IPS-18a (cell line): ENCODE data around the gene AKAP1.

Source experiments
- H3K27ac ChIP-seq: one replicate; pipeline ENCODE4 v1.5.1; 2013; ENCODE audit warnings: low read length
- H3K27me3 ChIP-seq: one replicate; pipeline ENCODE4 v1.6.1; 2013; ENCODE audit warnings: mild to moderate bottlenecking, low read length; ENCODE audit not compliant: control insufficient read depth, insufficient read depth
- H3K36me3 ChIP-seq: one replicate; pipeline ENCODE4 v1.6.1; 2013; ENCODE audit warnings: low read depth, low read length; ENCODE audit not compliant: control insufficient read depth
- H3K4me1 ChIP-seq: one replicate; pipeline ENCODE4 v1.6.1; 2013; ENCODE audit warnings: low read depth, low read length; ENCODE audit not compliant: control insufficient read depth
- H3K4me3 ChIP-seq: one replicate; pipeline ENCODE4 v1.5.1; 2013; ENCODE audit warnings: low read length
- H3K9ac ChIP-seq: one replicate; pipeline ENCODE4 v1.6.1; 2013; ENCODE audit warnings: mild to moderate bottlenecking, low read length, moderate library complexity
- H3K9me3 ChIP-seq: one replicate; pipeline ENCODE4 v1.6.1; 2013; ENCODE audit warnings: low read depth, low read length; ENCODE audit not compliant: control insufficient read depth

The AKAP1 gene

DNA sequence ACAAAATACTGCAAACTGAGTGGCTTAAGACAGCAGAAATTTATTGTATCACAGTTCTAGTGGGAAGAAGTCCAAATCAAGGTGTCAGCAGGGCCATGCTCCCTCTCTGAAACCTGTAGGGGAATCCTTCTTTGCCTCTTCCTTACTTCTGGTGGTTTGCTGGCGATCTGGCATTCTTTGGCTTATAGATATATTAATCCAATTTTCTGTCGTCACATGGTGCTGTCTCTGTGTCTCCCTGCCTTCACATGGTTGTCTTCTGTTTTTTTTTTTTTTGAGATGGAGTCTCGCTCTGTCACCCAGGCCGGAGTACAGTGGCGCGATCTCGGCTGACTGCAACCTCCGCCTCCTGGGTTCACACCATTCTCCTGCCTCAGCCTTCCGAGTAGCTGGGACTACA, 6.8 kb upstream of the AKAP1 start:
- H3K27ac ChIP-seq = no peak overlapping the region
- H3K4me3 ChIP-seq = no peak overlapping the region
- peaks cover 10% of the 10 kb centered on the region for H3K4me1 ChIP-seq
- no peak overlapping the region for H3K9ac ChIP-seq
- no peaks in the 10 kb centered on the region for H3K27me3 ChIP-seq
- H3K9me3 ChIP-seq = no peaks in the 10 kb centered on the region
- no peaks in the 10 kb centered on the region for H3K36me3 ChIP-seq

DNA sequence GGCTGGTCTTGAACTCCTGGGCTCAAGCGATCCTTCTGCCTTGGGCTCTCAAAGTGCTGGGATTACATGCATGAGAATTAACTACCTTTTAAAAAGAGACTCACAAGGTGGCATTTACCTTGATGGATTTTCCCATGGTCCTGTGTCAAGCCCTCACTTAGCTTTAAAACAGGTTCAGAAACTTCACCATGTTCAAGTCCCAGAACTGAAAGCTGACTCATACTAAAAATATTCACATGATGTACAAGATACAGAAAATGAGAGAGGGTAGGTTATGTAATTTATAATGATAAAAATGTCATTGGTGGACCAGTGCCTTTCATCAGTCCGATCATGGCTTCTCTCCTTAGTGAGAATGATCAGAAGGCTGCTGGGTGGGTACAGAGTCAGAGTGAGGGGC, 4.3 kb upstream of the AKAP1 start:
- Histone ChIP-seq H3K4me3 (no peak overlapping the region), H3K9ac (no peak overlapping the region), H3K27ac (no peak overlapping the region), H3K36me3 (no peaks in the 10 kb centered on the region), H3K4me1 (peaks cover 10% of the 10 kb centered on the region), H3K27me3 (no peaks in the 10 kb centered on the region), H3K9me3 (no peaks in the 10 kb centered on the region)

DNA sequence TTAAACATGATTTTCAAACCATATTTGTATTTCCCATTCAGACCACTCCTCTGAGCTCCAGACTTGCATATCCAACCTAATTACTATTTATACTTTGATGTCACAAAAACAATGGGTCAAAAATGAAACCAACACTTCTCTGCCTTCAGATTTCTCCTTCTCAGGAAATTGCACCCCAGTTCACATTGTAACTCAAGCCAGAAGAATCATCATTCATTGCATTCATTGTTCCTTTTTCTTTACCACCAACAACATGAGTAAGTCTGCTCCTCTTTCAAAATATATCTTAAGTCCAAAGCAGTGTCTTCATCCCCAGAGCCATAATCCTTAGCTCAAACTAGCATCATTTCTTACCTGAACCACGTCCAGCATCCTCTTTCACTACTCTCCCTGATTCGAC, 2.6 kb upstream of the AKAP1 start:
- Histone ChIP-seq H3K27ac (no peak overlapping the region), H3K27me3 (peaks cover 11% of the 10 kb centered on the region), H3K9me3 (no peaks in the 10 kb centered on the region), H3K4me3 (no peak overlapping the region), H3K36me3 (no peaks in the 10 kb centered on the region), H3K4me1 (peaks cover 19% of the 10 kb centered on the region), H3K9ac (no peak overlapping the region)

DNA sequence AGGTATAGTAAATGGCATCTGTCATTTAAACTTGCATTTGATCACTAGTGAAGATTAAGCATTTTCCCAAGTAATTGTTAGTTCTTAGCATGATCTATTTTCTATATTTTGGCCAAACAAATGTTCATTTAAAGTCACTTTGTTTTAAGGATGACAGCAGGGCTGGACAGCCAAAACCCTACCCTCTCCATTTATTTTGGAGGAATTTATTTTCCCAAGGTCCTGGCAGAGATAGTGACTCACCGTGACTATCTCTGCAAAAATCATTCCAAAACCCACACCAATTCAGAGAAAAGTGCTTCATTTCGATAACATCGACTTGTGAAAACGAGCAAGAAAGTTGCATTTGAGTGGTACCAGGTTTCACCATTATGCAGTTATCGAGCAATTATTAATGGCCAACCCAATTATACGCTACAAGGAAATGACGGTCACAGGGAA, 665 bp upstream of the AKAP1 start:
- no peaks in the 10 kb centered on the region for H3K9me3 ChIP-seq
- peaks cover 26% of the 10 kb centered on the region for H3K4me1 ChIP-seq
- peak overlapping the region; percentile 93 for H3K27ac ChIP-seq
- H3K4me3 ChIP-seq = peak overlapping the region; percentile 98
- peaks cover 11% of the 10 kb centered on the region for H3K27me3 ChIP-seq
- H3K36me3 ChIP-seq = no peaks in the 10 kb centered on the region
- H3K9ac ChIP-seq = peak overlapping the region; percentile 97

DNA sequence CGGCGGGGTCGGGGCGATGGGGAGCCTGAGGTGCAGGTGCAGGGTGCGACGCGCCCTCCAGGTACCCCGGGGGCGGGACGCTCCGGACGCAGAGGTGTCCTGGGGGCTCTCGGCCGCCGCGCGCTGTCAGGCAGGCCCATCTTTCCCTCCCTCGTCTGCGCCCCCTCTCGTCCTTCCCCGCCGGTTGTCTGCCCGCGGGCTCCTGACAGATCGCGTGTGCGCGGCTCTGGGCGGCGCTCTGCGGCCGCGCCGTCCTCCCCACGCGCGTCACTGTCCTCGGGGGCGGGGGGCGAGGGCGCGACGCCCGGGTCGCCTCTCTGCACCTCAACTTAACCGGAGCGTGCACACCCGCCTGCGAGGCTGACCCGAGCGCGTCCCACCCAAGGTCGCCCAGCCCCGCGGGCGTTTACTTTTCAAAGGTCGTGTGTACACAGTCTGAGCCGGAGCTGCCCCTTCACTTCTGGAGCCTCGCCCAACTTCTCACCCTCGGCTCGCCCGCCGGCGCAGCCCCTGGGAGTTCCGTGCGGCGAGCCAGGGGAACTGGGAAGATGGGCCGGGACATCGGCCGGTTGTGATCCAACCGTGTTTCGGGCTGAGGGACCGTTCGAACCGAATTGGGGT, 512 bp downstream of the AKAP1 start:
- no peak overlapping the region for H3K27ac ChIP-seq
- H3K27me3 ChIP-seq = peaks cover 11% of the 10 kb centered on the region
- peak overlapping the region; percentile 57 for H3K9ac ChIP-seq
- H3K4me1 ChIP-seq = peaks cover 32% of the 10 kb centered on the region
- H3K4me3 ChIP-seq = peak overlapping the region; percentile 84
- H3K36me3 ChIP-seq = peaks cover 2% of the 10 kb centered on the region
- no peaks in the 10 kb centered on the region for H3K9me3 ChIP-seq

DNA sequence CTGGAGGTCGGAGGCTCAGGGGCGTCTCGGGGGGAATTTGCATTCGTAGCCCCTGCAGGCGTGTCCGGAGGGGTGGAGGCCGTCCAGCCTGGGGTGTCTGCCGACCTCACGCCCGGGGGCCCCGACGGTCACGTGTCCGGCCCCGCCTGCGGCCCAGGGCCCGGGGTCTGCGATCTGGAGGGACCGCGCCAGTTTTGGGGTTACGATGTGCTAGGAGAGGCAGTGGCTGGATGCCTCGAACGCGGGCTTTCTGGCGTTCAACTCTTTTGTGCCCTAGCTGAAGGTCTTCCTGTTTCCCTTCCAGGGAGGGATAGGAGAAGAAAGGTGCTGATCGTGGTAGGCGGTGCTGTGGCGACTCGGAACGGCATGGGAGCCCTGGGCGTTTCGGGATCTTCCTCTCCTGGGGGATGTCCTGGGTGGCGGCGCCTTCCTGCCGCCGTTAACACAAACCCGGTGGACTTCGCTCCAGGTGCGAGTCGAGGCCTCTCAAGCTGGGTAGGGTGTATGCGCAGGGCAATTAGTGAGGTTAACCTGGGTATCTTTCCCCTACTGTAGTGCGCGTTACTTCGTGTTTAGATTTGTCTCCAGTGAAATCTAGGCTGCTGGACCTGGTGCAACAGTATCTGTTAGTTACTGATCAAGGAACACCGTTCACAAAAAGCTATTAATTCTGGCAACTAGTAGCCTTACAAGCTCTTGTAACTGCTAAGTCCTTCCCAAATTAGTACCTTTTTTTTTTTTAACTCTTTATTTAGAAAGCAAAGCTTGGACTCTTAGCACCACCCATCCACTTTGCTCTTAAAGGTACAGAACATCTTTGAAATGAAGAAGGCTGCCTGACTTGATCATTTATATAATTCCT, 1.3 kb downstream of the AKAP1 start:
- Histone ChIP-seq H3K4me1 (peaks cover 38% of the 10 kb centered on the region), H3K27ac (no peak overlapping the region)

DNA sequence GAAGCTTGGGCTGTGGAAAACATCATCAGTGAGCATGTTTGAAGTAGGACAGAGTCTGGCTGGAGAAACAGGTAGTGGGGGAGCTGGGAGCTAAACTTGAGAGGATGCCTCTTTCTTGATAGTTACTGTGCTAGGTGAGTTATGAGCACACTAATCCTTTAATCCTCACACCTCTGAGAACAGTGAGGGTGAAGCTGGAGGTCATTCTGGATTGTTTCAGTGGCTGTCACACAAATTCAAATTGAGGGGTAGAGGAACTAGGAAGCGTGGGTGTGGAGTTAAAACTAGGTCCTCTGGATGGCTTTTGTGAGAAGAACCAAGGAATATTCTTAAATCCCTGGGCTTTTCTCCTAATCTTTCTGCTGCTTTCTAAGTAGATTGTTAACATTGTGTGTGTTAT, 3.3 kb downstream of the AKAP1 start:
- Histone ChIP-seq H3K27me3 (peaks cover 11% of the 10 kb centered on the region), H3K27ac (no peak overlapping the region), H3K36me3 (peaks cover 2% of the 10 kb centered on the region), H3K4me3 (no peak overlapping the region), H3K9ac (no peak overlapping the region), H3K9me3 (no peaks in the 10 kb centered on the region), H3K4me1 (peaks cover 54% of the 10 kb centered on the region)

More for the DNA sequence above, 1.3 kb downstream of the AKAP1 start:
- peaks cover 2% of the 10 kb centered on the region for H3K36me3 ChIP-seq
- no peaks in the 10 kb centered on the region for H3K9me3 ChIP-seq
- peak overlapping the region; percentile 57 for H3K9ac ChIP-seq
- H3K4me3 ChIP-seq = peak overlapping the region; percentile 84
- peaks cover 11% of the 10 kb centered on the region for H3K27me3 ChIP-seq

DNA sequence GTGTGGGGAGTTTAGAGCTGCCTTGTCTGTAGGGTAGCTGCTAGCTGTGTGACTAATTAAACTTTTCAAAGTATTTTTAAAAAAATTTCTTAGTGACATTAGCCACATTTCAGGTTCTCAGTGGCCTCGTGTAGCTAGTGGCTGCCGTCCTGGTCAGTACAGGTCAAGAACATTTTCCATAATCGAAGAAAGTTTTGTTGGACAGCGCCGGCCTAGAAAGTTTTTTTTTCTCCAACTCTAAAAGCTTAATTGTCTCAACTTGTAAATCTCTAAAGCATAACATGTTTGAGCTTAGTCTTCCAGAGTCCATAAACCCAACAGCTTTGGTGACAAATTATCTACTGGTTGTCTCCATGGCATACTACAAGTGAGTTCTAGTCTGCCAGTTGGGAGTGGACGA, 4.3 kb downstream of the AKAP1 start:
- no peak overlapping the region for H3K9ac ChIP-seq
- H3K27me3 ChIP-seq = peaks cover 11% of the 10 kb centered on the region
- H3K36me3 ChIP-seq = peaks cover 2% of the 10 kb centered on the region
- peaks cover 51% of the 10 kb centered on the region for H3K4me1 ChIP-seq
- H3K9me3 ChIP-seq = no peaks in the 10 kb centered on the region
- no peak overlapping the region for H3K27ac ChIP-seq
- H3K4me3 ChIP-seq = no peak overlapping the region

DNA sequence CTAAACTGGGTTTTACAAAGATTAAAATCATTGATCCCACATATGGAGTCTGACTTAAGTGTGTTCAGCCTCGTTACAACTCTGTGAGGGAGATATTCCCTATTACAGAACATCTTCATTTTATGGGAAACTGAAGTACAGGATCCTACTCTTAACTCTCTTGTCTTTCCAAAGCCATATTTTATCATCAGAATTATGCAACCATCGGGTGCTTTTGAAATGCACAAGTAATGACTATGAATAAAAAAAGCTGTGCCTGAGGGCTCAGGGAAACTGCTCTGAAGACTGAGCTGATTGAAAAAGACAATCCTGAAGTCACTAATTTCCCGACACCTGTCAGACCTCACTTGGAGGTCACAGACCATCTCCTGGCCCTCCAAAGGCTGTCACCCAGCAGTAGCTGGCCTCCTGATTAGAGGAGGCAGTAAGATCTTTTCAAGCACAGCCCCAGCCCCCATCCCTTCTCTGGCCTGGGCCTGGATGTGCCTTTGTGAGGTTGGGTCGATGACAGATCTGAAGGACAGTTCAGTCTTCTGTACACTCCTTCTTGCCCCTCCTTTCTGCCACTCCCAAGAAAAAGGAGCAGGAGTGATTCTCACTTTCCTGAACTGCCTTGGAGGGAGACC, 5.6 kb downstream of the AKAP1 start:
- peaks cover 11% of the 10 kb centered on the region for H3K27me3 ChIP-seq
- H3K9ac ChIP-seq = no peak overlapping the region
- no peak overlapping the region for H3K27ac ChIP-seq
- no peaks in the 10 kb centered on the region for H3K9me3 ChIP-seq
- H3K36me3 ChIP-seq = peaks cover 2% of the 10 kb centered on the region
- H3K4me3 ChIP-seq = no peak overlapping the region
- H3K4me1 ChIP-seq = peaks cover 49% of the 10 kb centered on the region

DNA sequence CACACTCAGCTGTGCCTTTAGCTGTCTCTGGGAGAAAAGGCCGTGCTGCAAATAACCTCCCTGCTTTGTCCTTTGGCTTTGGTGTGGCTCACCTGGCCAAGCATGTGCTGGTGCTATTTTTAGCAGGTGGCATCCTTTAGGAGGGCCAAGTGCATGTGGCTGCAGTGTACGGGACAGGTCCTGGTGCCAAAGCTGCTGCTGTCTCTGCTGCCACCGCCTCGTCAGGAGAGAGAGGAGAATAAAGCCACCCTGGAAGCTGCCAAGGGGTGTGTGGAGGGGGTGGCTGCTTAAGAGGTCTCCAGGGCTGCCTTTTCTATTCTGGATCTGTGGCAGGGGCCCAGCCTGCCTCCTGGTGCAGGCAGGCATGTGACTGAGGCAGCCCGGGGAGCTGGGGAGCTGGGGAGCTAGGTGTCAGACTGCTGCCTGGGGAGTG, 6.2 kb downstream of the AKAP1 start:
- Histone ChIP-seq H3K27ac (no peak overlapping the region), H3K4me1 (peaks cover 49% of the 10 kb centered on the region), H3K9ac (no peak overlapping the region)

DNA sequence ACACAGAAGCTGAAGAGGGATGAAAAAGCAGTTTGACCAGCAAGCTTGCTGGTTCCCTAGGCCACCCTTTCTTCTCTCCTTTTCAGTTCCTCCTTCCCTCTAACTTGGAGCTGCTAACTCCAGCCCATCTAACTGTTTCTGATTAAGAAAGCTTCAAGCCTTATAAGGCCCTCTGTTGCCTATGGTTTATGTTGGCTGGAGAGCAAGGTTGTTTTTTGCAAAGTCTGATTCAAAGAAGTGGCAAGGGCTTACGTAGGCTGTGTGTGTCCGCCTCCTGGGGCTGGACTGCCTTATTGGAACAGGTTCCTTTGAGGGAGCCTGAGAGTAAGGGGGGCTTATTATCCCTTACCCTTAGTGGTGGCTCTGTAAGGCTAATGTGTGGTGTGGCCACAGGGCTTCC, 7.1 kb downstream of the AKAP1 start:
- Histone ChIP-seq H3K27ac (no peak overlapping the region), H3K36me3 (peaks cover 2% of the 10 kb centered on the region), H3K9me3 (no peaks in the 10 kb centered on the region), H3K4me1 (peaks cover 40% of the 10 kb centered on the region), H3K27me3 (peaks cover under 1% of the 10 kb centered on the region), H3K9ac (no peak overlapping the region), H3K4me3 (no peak overlapping the region)

More for the DNA sequence above, 6.2 kb downstream of the AKAP1 start:
- no peaks in the 10 kb centered on the region for H3K9me3 ChIP-seq
- H3K36me3 ChIP-seq = peaks cover 2% of the 10 kb centered on the region
- H3K27me3 ChIP-seq = peaks cover 10% of the 10 kb centered on the region
- H3K4me3 ChIP-seq = no peak overlapping the region
